GM23338 (cell line): Measurements from ENCODE around the gene SHCBP1L. TPM values are rescaled to one million over a fixed set of nuclear protein-coding genes. Genes with fewer than 3 reads are reported as not detected.

Experiments
- ATAC-seq: fragments of 200-7000 bp; cut with Tn5 transposase; 3 replicates; pipeline ENCODE4 v1.9.1; 2020
- DNase-seq: peaks from one replicate; pipeline ENCODE4 v3.0.0-alpha.2; 2015; ENCODE audit warnings: low spot score
- H2AFZ ChIP-seq: fragments of 200-600 bp; sonication (generic); 2 replicates; pipeline ENCODE4 v1.8.0; 2016; ENCODE audit warnings: antibody characterized with exemption, mild to moderate bottlenecking, moderate library complexity
- H3F3A ChIP-seq: fragments of 200-600 bp; sonication (generic); replicated peaks from 2 replicates; pipeline ENCODE4 v1.8.0; 2017; ENCODE audit warnings: antibody characterized with exemption, mixed run types, low read depth
- H3K27ac ChIP-seq: fragments of 200-600 bp; sonication (generic); 2 replicates; pipeline ENCODE4 v1.6.1; 2016; ENCODE audit warnings: low read depth
- H3K27me3 ChIP-seq: fragments of 200-600 bp; sonication (generic); 2 replicates; pipeline ENCODE4 v1.8.0; 2016; ENCODE audit warnings: mild to moderate bottlenecking, mixed run types, moderate library complexity; ENCODE audit not compliant: insufficient read depth
- H3K36me3 ChIP-seq: fragments of 200-600 bp; sonication (generic); 2 replicates; pipeline ENCODE4 v1.8.0; 2016; ENCODE audit warnings: mild to moderate bottlenecking; ENCODE audit not compliant: insufficient read depth
- H3K4me1 ChIP-seq: fragments of 200-600 bp; sonication (generic); 2 replicates; pipeline ENCODE4 v1.8.0; 2016; ENCODE audit warnings: mild to moderate bottlenecking, moderate library complexity; ENCODE audit not compliant: insufficient read depth
- H3K4me2 ChIP-seq: fragments of 200-600 bp; sonication (generic); 2 replicates; pipeline ENCODE4 v1.7.1; 2017; ENCODE audit warnings: mixed run types
- H3K4me3 ChIP-seq: fragments of 200-600 bp; sonication (generic); 2 replicates; pipeline ENCODE4 v1.6.1; 2016; ENCODE audit warnings: mixed run types
- H3K79me2 ChIP-seq: fragments of 200-600 bp; sonication (generic); replicated peaks from 2 replicates; pipeline ENCODE4 v1.8.0; 2017; ENCODE audit warnings: mild to moderate bottlenecking; ENCODE audit not compliant: insufficient read depth
- H3K9me2 ChIP-seq: fragments of 200-600 bp; sonication (generic); 2 replicates; pipeline ENCODE4 v1.8.0; 2017; ENCODE audit not compliant: insufficient read depth
- H4K20me1 ChIP-seq: fragments of 200-600 bp; sonication (generic); replicated peaks from 2 replicates; pipeline ENCODE4 v1.8.0; 2017; ENCODE audit warnings: mild to moderate bottlenecking; ENCODE audit not compliant: insufficient read depth
- H3K27ac Mint-ChIP-seq: 2 replicates; pipeline ENCODE4 v1.8.0; 2020; ENCODE audit warnings: inconsistent platforms, mild to moderate bottlenecking, moderate library complexity, mixed read lengths
- H3K27me3 Mint-ChIP-seq: 3 replicates; pipeline ENCODE4 v1.8.0; 2022; ENCODE audit warnings: low read depth, mild to moderate bottlenecking, moderate library complexity, mixed read lengths, inconsistent platforms; ENCODE audit not compliant: insufficient read depth, poor library complexity
- H3K36me3 Mint-ChIP-seq: 3 replicates; pipeline ENCODE4 v1.8.0; 2021; ENCODE audit warnings: low read depth, mild to moderate bottlenecking, inconsistent platforms, moderate library complexity, mixed read lengths
- H3K4me1 Mint-ChIP-seq: 3 replicates; pipeline ENCODE4 v1.8.0; 2020; ENCODE audit warnings: mild to moderate bottlenecking, inconsistent platforms, mixed read lengths
- H3K4me3 Mint-ChIP-seq: 3 replicates; pipeline ENCODE4 v1.8.0; 2021; ENCODE audit warnings: moderate library complexity, mild to moderate bottlenecking, inconsistent platforms, mixed read lengths
- H3K9me3 Mint-ChIP-seq: 3 replicates; pipeline ENCODE4 v1.8.0; 2020; ENCODE audit warnings: moderate library complexity, mild to moderate bottlenecking, inconsistent platforms, mixed read lengths
- CREB1 ChIP-seq: fragments of 250-450 bp; sonication (Bioruptor Pico); IDR thresholded peaks from 2 replicates; pipeline ENCODE4 v1.5.0; 2020; ENCODE audit warnings: low read depth, mild to moderate bottlenecking, moderate library complexity
- EZH2 ChIP-seq: fragments of 200-600 bp; sonication (generic); IDR thresholded peaks from one replicate; pipeline ENCODE4 v1.8.0; 2017; ENCODE audit warnings: antibody characterized with exemption, mild to moderate bottlenecking, low read depth; ENCODE audit not compliant: unreplicated experiment
- EZH2phosphoT487 ChIP-seq: fragments of 200-600 bp; sonication (generic); IDR thresholded peaks from one replicate; pipeline ENCODE4 v1.8.1; 2018; ENCODE audit warnings: antibody characterized with exemption; ENCODE audit not compliant: unreplicated experiment
- JUNB ChIP-seq: IDR thresholded peaks from one replicate; pipeline ENCODE4 v1.6.1; 2016; ENCODE audit warnings: antibody characterized with exemption; ENCODE audit not compliant: unreplicated experiment
- NANOG ChIP-seq: IDR thresholded peaks from 2 replicates; pipeline ENCODE4 v1.6.1; 2016; ENCODE audit warnings: antibody characterized with exemption, borderline replicate concordance
- POLR2AphosphoS5 ChIP-seq: IDR thresholded peaks from 2 replicates; pipeline ENCODE4 v1.6.1; 2016; ENCODE audit warnings: antibody characterized with exemption, low read depth
- REST ChIP-seq: IDR thresholded peaks from one replicate; pipeline ENCODE4 v1.6.1; 2018; ENCODE audit warnings: antibody characterized with exemption; ENCODE audit not compliant: unreplicated experiment
- STAT1 ChIP-seq: IDR thresholded peaks from one replicate; pipeline ENCODE4 v1.6.1; 2016; ENCODE audit warnings: antibody characterized with exemption; ENCODE audit not compliant: unreplicated experiment
- ZNF114 ChIP-seq: fragments of 250-450 bp; sonication (Bioruptor Pico); IDR thresholded peaks from 2 replicates; pipeline ENCODE4 v1.5.0; 2020; ENCODE audit warnings: mild to moderate bottlenecking, moderate library complexity
- ZNF331 ChIP-seq: fragments of 250-450 bp; sonication (Bioruptor Pico); IDR thresholded peaks from 2 replicates; pipeline ENCODE4 v1.5.0; 2020; ENCODE audit warnings: low read depth, mild to moderate bottlenecking, moderate library complexity
- ZNF462 ChIP-seq: fragments of 250-450 bp; sonication (Bioruptor Pico); IDR thresholded peaks from 2 replicates; pipeline ENCODE4 v1.5.0; 2020; ENCODE audit warnings: mild to moderate bottlenecking, moderate library complexity
- polyA plus RNA-seq: library from polyadenylated mRNA; unstranded; fragments of >200 nt; fragmentation: Nextera tagmentation; extraction: Ambion mirVana; gene quantifications from 2 replicates; pipeline ENCODE4 v1.2.1, GENCODE V29; 2016
- total RNA-seq: library from RNA; depleted of rRNA; stranded (reverse); fragments of >200 nt; shearing (Covaris generic); gene quantifications from 2 replicates; pipeline ENCODE4 v1.2.3, GENCODE V29; 2014
- TF ChIP-seq, protein P1 (sequence below): IDR thresholded peaks from 2 replicates; pipeline ENCODE4 v1.6.1; 2016; ENCODE audit warnings: antibody characterized with exemption
- TF ChIP-seq, protein P2 (sequence below), 2 experiments: fragments of 200-600 bp in 1 of 2; sonication (generic) in 1 of 2; conservative IDR thresholded peaks; 2 replicates each; pipeline versions ENCODE4 v1.5.1 to v1.6.1; 2016 to 2017; ENCODE audit warnings: antibody characterized with exemption in 2 of 2, low read depth in 2 of 2, mild to moderate bottlenecking in 2 of 2, moderate library complexity in 1 of 2

Gene SHCBP1L
- total and polyA plus RNA-seq, 2 experiments from 2014 or later, result not detected

DNA sequence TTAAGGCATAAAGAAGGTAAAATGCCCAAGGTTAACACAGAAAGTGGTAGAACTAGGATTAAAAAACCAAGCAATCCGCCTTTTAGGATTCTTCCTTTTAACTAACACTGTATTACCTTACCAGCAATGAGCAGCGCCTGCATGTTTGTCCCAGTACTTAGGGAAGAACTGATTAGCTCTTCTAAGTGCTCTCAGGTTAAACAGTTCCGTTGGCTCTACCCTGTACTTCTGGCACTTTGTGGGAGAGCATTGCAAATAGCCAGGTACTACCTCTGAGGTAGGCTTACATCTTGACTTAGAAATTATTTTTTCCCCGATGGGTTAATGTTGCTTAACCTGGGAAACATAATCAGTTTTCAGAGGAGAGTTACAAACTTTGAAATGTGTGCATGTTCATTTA, 92.3 kb downstream of the SHCBP1L start:
- H3K4me1 Mint-ChIP-seq, result no peaks in the 10 kb centered on the region
- ATAC-seq (no peak), DNase-seq (no peak)
- Histone ChIP-seq H3K27me3 (no peaks in the 10 kb centered on the region), H3K9me2 (no peaks in the 10 kb centered on the region), H3F3A (peaks cover 14% of the 10 kb centered on the region; the same call in 1 of the 2 replicates), H2AFZ (no peak overlapping the region), H3K27ac (no peak overlapping the region), H4K20me1 (peaks cover 46% of the 10 kb centered on the region), H3K4me1 (no peaks in the 10 kb centered on the region), H3K4me2 (no peak overlapping the region), H3K79me2 (peaks cover 96% of the 10 kb centered on the region), H3K4me3 (no peak overlapping the region), H3K36me3 (peaks cover 99% of the 10 kb centered on the region)
- TF ChIP-seq REST (no peak), POLR2AphosphoS5 (no peak), ZNF331 (no peak), ZNF462 (CRISPR knock-in tag) (no peak), EZH2phosphoT487 (no peak), ZNF114 (CRISPR knock-in tag) (no peak), CREB1 (no peak), JUNB (no peak), NANOG (no peak), STAT1 (no peak), EZH2 (no peak)
- TF ChIP-seq, protein P1, sequence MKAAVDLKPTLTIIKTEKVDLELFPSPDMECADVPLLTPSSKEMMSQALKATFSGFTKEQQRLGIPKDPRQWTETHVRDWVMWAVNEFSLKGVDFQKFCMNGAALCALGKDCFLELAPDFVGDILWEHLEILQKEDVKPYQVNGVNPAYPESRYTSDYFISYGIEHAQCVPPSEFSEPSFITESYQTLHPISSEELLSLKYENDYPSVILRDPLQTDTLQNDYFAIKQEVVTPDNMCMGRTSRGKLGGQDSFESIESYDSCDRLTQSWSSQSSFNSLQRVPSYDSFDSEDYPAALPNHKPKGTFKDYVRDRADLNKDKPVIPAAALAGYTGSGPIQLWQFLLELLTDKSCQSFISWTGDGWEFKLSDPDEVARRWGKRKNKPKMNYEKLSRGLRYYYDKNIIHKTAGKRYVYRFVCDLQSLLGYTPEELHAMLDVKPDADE, result no peak
- TF ChIP-seq, protein P2, sequence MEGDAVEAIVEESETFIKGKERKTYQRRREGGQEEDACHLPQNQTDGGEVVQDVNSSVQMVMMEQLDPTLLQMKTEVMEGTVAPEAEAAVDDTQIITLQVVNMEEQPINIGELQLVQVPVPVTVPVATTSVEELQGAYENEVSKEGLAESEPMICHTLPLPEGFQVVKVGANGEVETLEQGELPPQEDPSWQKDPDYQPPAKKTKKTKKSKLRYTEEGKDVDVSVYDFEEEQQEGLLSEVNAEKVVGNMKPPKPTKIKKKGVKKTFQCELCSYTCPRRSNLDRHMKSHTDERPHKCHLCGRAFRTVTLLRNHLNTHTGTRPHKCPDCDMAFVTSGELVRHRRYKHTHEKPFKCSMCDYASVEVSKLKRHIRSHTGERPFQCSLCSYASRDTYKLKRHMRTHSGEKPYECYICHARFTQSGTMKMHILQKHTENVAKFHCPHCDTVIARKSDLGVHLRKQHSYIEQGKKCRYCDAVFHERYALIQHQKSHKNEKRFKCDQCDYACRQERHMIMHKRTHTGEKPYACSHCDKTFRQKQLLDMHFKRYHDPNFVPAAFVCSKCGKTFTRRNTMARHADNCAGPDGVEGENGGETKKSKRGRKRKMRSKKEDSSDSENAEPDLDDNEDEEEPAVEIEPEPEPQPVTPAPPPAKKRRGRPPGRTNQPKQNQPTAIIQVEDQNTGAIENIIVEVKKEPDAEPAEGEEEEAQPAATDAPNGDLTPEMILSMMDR (conservative IDR thresholded peaks at IDR 0.05; ENCODE audit: low read depth in 2 of 2), result no peak
- H3K27me3 Mint-ChIP-seq, result peaks cover 2% of the 10 kb centered on the region
- H3K36me3 Mint-ChIP-seq, result peaks cover 98% of the 10 kb centered on the region
- H3K27ac Mint-ChIP-seq, result no peak overlapping the region
- H3K4me3 Mint-ChIP-seq, result no peak overlapping the region
- H3K9me3 Mint-ChIP-seq, result no peaks in the 10 kb centered on the region
